T1000 (cell line): ENCODE results near the gene SLC4A4.

Experiments
- DNase-seq: peaks from one replicate; lab custom pipeline; 2025; ENCODE audit warnings: mixed read lengths; lab: John Stamatoyannopoulos, UW

Gene SLC4A4

GRCh38 chr4:71540749-71541269 is 202.0 kb downstream of the SLC4A4 start:
- DNase-seq = no peak

- no peak for DNase-seq
Measured at GRCh38 chr4:71541541-71541940, 202.7 kb downstream of the SLC4A4 start.

GRCh38 chr4:71545168-71545567 is 206.3 kb downstream of the SLC4A4 start:
- no peak for DNase-seq

DNA sequence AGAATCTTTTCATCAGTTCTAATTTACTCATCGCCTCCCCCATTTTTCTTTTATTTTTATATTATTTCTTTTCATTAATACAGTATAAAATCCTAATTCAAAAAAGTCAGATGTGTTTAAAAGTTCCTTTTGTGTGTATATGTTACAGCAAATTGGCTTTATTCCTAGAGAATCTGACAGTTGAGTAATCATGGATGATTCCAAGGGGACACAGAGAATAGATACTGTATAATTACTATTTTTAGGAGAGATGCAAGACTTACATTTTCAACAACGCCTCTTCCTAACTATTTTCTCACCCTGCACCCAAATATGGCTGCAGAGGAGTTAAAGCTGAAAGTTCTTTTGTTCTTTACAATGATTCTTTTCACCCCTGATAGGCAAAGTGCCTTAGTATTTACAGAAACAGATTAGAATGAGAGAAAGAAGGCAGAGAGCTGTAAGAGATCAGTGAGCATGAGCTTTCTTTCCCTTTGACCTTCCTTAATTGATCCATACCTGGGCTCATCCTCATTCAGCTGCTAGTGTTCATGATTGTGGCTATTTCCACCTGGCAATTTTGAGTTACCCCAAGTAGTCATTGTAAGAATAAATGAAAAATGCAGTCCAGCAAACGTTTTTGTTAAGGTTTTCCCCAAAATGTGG is 210.8 kb downstream of the SLC4A4 start:
- DNase-seq = no peak

- DNase-seq = no peak
Measured at GRCh38 chr4:71550220-71551165, 211.7 kb downstream of the SLC4A4 start.

DNA sequence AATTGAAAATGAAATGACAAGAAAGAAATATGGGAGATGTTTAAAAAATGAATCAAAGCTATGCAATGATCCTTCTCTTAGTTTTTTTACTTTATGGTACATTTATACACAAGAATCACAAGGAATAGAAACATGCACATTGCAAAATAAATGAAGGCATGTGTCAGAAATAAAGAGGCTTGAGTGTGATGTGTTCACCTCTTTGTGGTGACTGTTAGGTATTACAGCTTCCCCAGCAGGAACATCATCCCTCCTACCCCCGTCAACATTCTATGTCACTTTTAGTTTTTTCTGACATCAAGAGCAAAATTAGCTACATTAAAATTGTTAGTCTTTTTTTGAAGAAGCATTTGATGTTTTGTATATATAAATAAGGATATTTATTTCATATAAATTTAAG is 214.8 kb downstream of the SLC4A4 start:
- no peak for DNase-seq

DNA sequence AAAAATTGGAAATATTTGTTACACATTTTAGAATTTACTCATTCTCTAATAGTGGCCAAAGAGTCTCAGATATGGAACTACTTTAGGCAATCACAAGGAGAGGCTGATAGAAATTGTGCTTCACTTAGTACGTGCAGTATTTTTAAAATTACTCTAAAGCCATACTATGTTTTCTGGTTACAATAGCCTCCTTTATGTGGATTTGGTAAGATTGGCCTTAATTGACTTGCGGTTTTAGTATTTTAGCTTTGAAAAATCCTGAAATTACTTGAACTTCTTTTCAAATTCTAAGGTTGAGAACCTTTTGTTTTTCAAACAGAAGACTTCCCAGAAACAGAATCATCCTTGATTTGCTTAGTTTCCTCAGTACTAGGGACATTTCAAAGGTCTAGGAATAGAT is 215.2 kb downstream of the SLC4A4 start:
- no peak for DNase-seq

DNA sequence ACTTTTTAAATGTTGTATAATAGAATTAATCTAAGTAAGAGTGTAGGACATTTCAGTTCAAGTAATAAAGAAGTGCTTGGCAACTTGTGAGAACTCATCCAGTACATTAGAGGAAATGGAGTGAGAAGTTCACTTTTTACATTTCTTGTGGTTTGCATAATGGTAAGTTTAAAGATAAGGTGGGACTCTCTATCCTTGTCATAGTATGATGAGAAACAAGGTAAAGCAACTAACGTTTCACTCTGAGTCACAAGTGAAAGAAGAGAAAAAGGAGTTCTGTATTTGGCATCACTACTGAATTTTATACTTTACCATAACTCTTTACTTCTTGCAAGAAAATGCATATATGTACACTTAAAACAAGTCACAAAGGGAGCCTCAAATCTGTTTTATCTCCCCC is 219.4 kb downstream of the SLC4A4 start:
- no peak for DNase-seq

GRCh38 chr4:71559957-71560571 is 221.2 kb downstream of the SLC4A4 start:
- no peak for DNase-seq

GRCh38 chr4:71564775-71565174 is 226.0 kb downstream of the SLC4A4 start:
- DNase-seq = no peak

DNA sequence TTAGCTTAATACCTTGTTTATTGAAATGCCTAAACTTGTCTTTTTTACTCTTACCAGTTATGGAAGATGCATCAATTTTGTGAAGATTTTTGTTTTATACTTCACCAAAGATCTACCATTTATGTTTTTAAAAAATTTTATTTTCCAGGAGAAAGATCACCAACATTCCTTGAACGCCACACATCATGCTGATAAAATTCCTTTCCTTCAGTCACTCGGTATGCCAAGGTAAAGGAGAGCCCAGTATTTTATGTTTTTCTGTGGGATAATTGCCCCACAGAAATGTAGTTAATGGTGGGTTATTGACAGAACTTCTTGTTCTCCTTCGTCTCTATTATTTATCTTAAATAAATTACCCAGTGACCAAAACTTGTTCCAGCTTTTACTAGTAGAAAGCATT is 228.0 kb downstream of the SLC4A4 start:
- no peak for DNase-seq

GRCh38 chr4:71568131-71568530 is 229.3 kb downstream of the SLC4A4 start:
- DNase-seq = no peak

GRCh38 chr4:71570492-71570891 is 231.7 kb downstream of the SLC4A4 start:
- no peak for DNase-seq

- no peak for DNase-seq
Measured at GRCh38 chr4:71571346-71571745, 232.5 kb downstream of the SLC4A4 start.

GRCh38 chr4:71583971-71584370 is 245.2 kb downstream of the SLC4A4 start:
- DNase-seq = no peak

DNA sequence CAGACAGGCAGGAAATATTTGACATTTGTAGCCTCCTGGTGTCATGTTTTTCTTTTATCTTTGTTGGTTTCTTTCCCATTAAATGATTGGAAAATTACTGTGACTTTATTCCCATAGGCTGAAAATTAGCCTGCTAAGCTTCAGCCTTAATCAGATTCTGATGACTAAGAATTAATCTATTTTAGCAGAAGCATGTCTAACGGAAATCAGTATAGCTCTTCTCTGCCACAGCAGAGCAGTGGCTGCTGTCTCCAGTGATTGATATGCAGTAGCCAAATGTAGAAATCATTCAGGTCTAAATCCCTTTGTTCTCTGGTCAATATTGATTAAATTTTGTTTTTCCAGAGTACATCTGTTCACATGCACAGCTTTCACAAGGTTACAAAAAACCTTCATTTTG is 245.8 kb downstream of the SLC4A4 start:
- no peak for DNase-seq

GRCh38 chr4:71586087-71586763 is 247.4 kb downstream of the SLC4A4 start:
- DNase-seq = no peak

DNA sequence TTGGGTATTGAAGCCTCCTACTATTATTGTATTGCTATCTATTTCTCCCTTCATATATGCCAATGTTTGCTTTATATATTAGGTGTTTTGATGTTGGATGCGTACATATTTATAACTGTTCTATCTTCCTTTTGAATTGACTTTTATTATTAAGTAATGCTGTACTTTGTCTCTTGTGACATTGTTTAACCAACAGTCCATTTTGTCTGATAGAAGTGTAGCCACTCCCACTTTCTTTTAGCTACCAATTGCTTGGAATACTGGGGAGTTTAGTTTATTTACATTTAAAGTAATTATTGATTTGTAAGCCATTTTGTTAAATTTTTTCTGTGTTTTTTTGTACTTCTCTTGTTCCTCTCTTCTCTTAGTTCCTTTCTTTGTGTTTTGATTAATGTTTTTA is 249.2 kb downstream of the SLC4A4 start:
- DNase-seq = no peak

GRCh38 chr4:71592793-71593192 is 254.0 kb downstream of the SLC4A4 start:
- DNase-seq = no peak

DNA sequence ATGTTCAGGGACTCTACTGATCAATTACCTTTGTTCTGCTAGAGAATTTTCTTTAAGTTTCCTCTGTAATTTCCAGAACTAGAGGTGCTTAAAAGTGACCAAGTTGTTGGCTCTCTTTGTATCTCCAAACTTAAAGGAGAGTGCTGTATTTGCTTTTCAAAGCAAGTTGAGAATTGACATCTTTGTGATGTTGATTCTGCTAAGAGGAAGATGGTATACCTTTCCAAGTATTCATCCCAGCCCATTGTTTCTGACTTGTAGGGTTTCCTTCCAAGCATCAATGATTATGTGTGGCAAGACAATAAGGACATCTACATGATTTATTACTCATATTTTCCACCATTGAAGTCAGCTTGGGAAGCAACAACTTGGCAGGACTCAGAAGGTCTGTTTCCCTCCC is 254.5 kb downstream of the SLC4A4 start:
- DNase-seq = no peak

DNA sequence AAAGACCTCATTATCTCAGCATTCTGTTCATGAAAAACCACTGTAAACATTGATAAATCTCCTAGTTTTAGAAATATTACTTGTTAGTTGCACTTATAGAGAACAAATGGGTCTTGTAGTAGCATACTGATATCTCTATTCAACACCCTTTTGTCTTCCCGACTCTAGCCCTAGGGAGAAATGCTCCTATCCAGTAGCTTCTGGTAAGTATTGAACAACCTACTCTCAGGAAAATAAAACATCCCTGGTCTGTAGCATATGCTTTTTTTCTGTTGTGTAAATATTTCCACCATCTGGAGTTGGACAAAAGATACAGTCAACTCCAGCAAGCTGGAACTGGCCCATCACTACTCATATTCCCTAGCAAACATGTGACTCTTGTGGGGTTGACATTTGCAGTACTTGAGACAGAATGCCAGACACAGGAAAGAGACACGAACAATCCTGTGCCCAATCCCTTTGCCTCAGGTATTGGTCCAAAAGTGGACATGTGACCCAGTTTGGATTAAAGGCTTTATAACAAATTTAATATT is 256.8 kb downstream of the SLC4A4 start:
- no peak for DNase-seq

GRCh38 chr4:71599578-71599977 is 260.8 kb downstream of the SLC4A4 start:
- no peak for DNase-seq
